Progenitor cell of endocrine pancreas (in vitro differentiated cells): ENCODE results near the gene ANAPC5. TPM values are rescaled to one million over a fixed set of nuclear protein-coding genes. Genes with fewer than 3 reads are reported as not detected.
A peak's percentile ranks its signal among the peaks of the same experiment; 100 is the strongest.
"Not testable (repeated sequence)": the region's sequence is repeated elsewhere in the genome, so short reads cannot be mapped to it uniquely, and the experiment has no call there.

Experiments
- DNase-seq: peaks from one replicate; pipeline ENCODE4 v3.0.0; 2021; ENCODE audit warnings: low spot score; ENCODE audit not compliant: unreplicated experiment
- H3K27ac Mint-ChIP-seq: 2 replicates; pipeline ENCODE4 v1.8.0; 2021; ENCODE audit warnings: mild to moderate bottlenecking, moderate library complexity, mixed read lengths
- H3K27me3 Mint-ChIP-seq: 2 replicates; pipeline ENCODE4 v1.8.0; 2021; ENCODE audit warnings: mixed read lengths
- H3K36me3 Mint-ChIP-seq: 2 replicates; pipeline ENCODE4 v1.8.0; 2022; ENCODE audit warnings: mixed read lengths; ENCODE audit not compliant: insufficient read depth
- H3K4me1 Mint-ChIP-seq: 2 replicates; pipeline ENCODE4 v1.8.0; 2021; ENCODE audit warnings: low read depth, mixed read lengths
- H3K4me3 Mint-ChIP-seq: 2 replicates; pipeline ENCODE4 v1.8.0; 2021; ENCODE audit warnings: low read depth, mild to moderate bottlenecking, moderate library complexity, mixed read lengths
- H3K9me3 Mint-ChIP-seq: 2 replicates; pipeline ENCODE4 v1.8.0; 2021; ENCODE audit warnings: low read depth, mixed read lengths
- total RNA-seq: library from RNA; stranded (reverse); gene quantifications from 2 replicates; pipeline ENCODE4 v1.2.1, GENCODE V29; 2021
- TF ChIP-seq, protein P1 (sequence below): fragments of 200-600 bp; sonication (generic); IDR thresholded peaks from one replicate; pipeline ENCODE4 v1.5.0; 2021; ENCODE audit warnings: antibody characterized with exemption, mild to moderate bottlenecking; ENCODE audit not compliant: unreplicated experiment

ANAPC5 gene
- total RNA-seq, 1 donor from 2014 or later: 94.3 TPM

- peaks cover 1% of the 10 kb centered on the region for H3K4me1 Mint-ChIP-seq
- no peaks in the 10 kb centered on the region for H3K9me3 Mint-ChIP-seq
- H3K36me3 Mint-ChIP-seq: peaks cover 7% of the 10 kb centered on the region
- H3K27me3 Mint-ChIP-seq: no peaks in the 10 kb centered on the region
- TF ChIP-seq, protein P1, sequence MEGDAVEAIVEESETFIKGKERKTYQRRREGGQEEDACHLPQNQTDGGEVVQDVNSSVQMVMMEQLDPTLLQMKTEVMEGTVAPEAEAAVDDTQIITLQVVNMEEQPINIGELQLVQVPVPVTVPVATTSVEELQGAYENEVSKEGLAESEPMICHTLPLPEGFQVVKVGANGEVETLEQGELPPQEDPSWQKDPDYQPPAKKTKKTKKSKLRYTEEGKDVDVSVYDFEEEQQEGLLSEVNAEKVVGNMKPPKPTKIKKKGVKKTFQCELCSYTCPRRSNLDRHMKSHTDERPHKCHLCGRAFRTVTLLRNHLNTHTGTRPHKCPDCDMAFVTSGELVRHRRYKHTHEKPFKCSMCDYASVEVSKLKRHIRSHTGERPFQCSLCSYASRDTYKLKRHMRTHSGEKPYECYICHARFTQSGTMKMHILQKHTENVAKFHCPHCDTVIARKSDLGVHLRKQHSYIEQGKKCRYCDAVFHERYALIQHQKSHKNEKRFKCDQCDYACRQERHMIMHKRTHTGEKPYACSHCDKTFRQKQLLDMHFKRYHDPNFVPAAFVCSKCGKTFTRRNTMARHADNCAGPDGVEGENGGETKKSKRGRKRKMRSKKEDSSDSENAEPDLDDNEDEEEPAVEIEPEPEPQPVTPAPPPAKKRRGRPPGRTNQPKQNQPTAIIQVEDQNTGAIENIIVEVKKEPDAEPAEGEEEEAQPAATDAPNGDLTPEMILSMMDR: no peak
- DNase-seq: no peak
- no peak overlapping the region for H3K4me3 Mint-ChIP-seq
- no peak overlapping the region for H3K27ac Mint-ChIP-seq
Measured at GRCh38 chr12:121283841-121284240, 68.4 kb downstream of the ANAPC5 start.

DNA sequence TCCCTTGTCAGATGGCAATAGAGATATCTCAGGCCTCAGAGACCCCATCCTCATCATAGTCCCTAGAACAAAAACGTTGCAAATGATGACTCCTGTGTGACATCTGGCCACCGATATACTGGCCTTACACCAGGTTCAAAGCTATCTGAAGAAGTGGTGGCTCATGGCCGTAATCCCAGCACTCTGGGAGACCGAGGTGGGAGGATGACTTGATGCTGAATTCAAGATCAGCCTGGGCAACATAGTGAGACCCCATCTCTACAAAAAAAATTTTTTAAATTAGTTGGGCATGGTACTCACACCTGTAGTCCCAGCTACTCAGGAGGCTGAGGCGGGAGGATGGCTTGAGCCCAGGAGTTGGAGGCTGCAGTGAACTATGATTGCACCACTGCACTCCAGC lies 68.8 kb downstream of the ANAPC5 start:
- no peak for DNase-seq
- TF ChIP-seq, protein P1: no peak
- H3K9me3 Mint-ChIP-seq: no peaks in the 10 kb centered on the region
- peaks cover 11% of the 10 kb centered on the region for H3K36me3 Mint-ChIP-seq
- H3K4me1 Mint-ChIP-seq: no peaks in the 10 kb centered on the region
- no peaks in the 10 kb centered on the region for H3K27me3 Mint-ChIP-seq
- no peak overlapping the region for H3K27ac Mint-ChIP-seq
- H3K4me3 Mint-ChIP-seq: no peak overlapping the region

DNA sequence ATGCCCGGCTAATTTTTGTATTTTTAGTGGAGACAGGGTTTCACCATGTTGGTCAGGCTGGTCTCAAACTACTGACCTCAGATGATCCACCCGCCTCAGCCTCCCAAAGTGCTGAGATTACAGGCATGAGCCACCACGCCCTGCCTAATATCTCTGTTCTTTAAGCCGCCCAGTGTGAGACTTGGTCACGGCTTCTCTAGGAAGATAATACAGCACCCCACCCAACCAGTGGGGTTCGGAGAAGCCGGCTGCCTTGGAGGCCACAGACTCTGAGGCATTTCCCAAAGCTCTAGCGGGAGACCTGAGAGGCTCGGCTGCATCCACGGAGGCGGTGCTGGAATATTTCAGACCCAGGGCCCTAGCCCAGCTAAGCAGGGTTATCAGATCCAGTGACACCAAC lies 69.3 kb downstream of the ANAPC5 start:
- not testable (repeated sequence) for H3K4me3 Mint-ChIP-seq, DNase-seq, H3K27ac Mint-ChIP-seq, H3K4me1 Mint-ChIP-seq, H3K9me3 Mint-ChIP-seq, H3K27me3 Mint-ChIP-seq
- peaks cover 13% of the 10 kb centered on the region for H3K36me3 Mint-ChIP-seq

DNA sequence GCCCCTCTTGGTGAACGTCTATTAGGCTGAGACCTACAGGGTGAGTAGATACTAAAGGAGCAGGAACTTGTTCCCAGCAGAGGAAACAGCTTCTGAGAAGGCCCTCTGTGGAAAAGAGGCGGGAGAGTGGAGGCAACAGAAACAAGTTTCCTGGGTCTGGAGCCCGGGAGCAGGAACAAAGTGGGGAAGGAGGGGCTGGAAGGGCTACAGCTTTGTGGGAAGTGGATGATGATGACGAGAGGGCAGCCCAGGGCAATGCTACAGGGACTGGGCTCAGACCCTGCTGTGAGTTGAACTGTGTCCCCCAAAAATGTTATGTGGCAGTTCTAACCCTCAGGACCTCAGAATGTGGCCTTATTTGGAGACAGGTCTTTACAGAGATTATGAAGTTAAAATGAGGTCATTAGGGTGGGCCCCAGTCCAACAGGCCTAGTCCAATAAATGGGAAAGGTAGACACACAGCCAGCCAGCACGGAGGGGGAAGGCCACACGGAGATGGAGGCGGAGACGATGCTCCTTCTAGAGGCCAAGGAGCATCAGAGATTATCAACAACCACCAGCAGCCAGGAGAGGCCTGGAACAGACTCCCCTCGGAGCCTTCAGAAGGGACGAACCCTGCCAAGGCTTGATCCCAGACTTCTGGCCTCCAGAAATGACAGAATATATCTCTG lies 70.0 kb downstream of the ANAPC5 start:
- Mint-ChIP-seq H3K4me1 (no peaks in the 10 kb centered on the region), H3K9me3 (no peaks in the 10 kb centered on the region), H3K27me3 (no peaks in the 10 kb centered on the region), H3K27ac (peak overlapping the region; percentile 69), H3K36me3 (peaks cover 17% of the 10 kb centered on the region), H3K4me3 (no peak overlapping the region)
- TF ChIP-seq, protein P1: no peak
- no peak for DNase-seq

DNA sequence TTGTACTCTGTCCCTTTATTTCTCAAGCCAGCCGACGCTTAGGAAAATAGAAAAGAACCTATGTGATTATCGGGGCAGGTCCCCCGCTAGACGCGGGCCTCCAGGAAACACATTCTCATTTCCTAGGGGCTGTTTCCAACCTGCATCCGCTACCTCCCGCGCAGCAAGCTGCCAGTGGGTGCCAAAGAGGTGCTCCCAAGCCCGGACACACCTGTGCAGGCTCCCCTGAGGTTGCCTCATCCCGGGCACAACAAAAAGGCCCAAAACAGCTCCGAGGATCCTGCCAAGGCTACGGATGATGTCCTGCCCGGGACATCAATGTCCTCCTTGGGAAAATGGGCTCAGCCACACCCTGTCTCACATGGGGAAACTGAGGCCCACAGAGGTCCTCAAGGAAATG lies 71.1 kb downstream of the ANAPC5 start:
- not testable (repeated sequence) for DNase-seq, H3K4me1 Mint-ChIP-seq, H3K27me3 Mint-ChIP-seq, H3K4me3 Mint-ChIP-seq, H3K9me3 Mint-ChIP-seq, H3K27ac Mint-ChIP-seq
- H3K36me3 Mint-ChIP-seq: peaks cover 17% of the 10 kb centered on the region

DNA sequence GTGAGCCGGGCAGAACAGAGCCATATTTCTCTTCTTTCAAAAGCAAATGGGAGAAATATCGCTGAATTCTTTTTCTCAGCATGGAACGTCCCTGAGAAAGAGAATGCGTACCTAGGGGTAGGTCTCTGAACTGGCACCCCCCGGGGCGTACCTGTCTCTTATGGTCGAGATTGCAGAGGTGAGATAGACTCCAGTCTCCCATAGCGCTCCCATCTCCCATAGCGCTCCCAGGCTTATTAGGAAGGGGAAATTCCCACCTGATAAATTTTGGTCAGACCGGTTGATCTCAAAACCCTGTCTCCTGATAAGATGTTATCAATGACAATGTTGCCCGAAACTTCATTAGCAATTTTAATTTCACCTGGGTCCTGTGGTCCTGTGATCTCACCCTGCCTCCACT lies 71.7 kb downstream of the ANAPC5 start:
- not testable (repeated sequence) for H3K27me3 Mint-ChIP-seq, DNase-seq, H3K4me3 Mint-ChIP-seq, H3K4me1 Mint-ChIP-seq, H3K27ac Mint-ChIP-seq, H3K9me3 Mint-ChIP-seq
- peaks cover 17% of the 10 kb centered on the region for H3K36me3 Mint-ChIP-seq

- peaks cover 17% of the 10 kb centered on the region for H3K36me3 Mint-ChIP-seq
- no peaks in the 10 kb centered on the region for H3K9me3 Mint-ChIP-seq
- no peak overlapping the region for H3K4me3 Mint-ChIP-seq
- TF ChIP-seq, protein P1: no peak
- H3K4me1 Mint-ChIP-seq: no peaks in the 10 kb centered on the region
- no peaks in the 10 kb centered on the region for H3K27me3 Mint-ChIP-seq
- H3K27ac Mint-ChIP-seq: no peak overlapping the region
- DNase-seq: no peak
Measured at GRCh38 chr12:121279507-121279915, 72.7 kb downstream of the ANAPC5 start.
